ENCODE measurements around the gene OR6C68. TPM values are rescaled to one million over a fixed set of nuclear protein-coding genes. Genes with fewer than 3 reads are reported as not detected.

The OR6C68 gene
- total and polyA plus RNA-seq, 2 of the 4 experiments (the other 2 are of a cell fraction) = not detected

GRCh38 chr12:55446326-55446725 lies 45.9 kb upstream of the OR6C68 start:
- Histone ChIP-seq H3K27ac (ENCODE audit: insufficient read depth, low read length) (no peak overlapping the region), H3K9ac (ENCODE audit: low read depth, low read length) (no peak overlapping the region), H3K9me1 (ENCODE audit: insufficient read depth, low read length) (no peaks in the 10 kb centered on the region), H4K91ac (ENCODE audit: insufficient read depth, low read depth, low read length) (no peak overlapping the region), H2BK15ac (ENCODE audit: low read depth, low read length) (no peak overlapping the region), H3K14ac (replicated peaks; ENCODE audit: low read depth, low read length) (no peak overlapping the region), H2BK20ac (ENCODE audit: low read depth, low read length) (no peak overlapping the region), H3K36me3 (ENCODE audit: control insufficient read depth, insufficient read depth, low read length) (no peaks in the 10 kb centered on the region), H2AK9ac (replicated peaks; ENCODE audit: low read depth, low read length, poor library complexity) (no peak overlapping the region), H2BK5ac (ENCODE audit: low read depth, low read length, poor library complexity, severe bottlenecking) (no peak overlapping the region), H3K27me3 (ENCODE audit: control insufficient read depth, insufficient read depth, low read length) (no peaks in the 10 kb centered on the region), H2AFZ (replicated peaks; ENCODE audit: low read length, poor library complexity) (no peak overlapping the region), H3K4ac (ENCODE audit: low read depth, low read length) (no peak overlapping the region), H2AK5ac (ENCODE audit: low read depth, low read length) (no peak overlapping the region), H3K4me2 (ENCODE audit: low read depth, low read length) (no peak overlapping the region), H3K4me1 (ENCODE audit: control insufficient read depth, insufficient read depth, low read length) (no peaks in the 10 kb centered on the region), H3K56ac (ENCODE audit: extremely low read depth, insufficient read depth, low read length) (no peak overlapping the region), H4K5ac (ENCODE audit: low read depth, low read length) (no peak overlapping the region), H3K4me3 (ENCODE audit: insufficient read depth, low read depth, low read length) (no peak overlapping the region), H4K20me1 (ENCODE audit: insufficient read depth, low read length) (no peaks in the 10 kb centered on the region), H3K23ac (ENCODE audit: low read depth, low read length) (no peak overlapping the region), H3K79me1 (ENCODE audit: low read depth in 1 of 2, low read length in 2 of 2) (no peaks in the 10 kb centered on the region), H4K8ac (ENCODE audit: low read depth in 2 of 2, low read length in 2 of 2) (no peak overlapping the region), H2BK120ac (ENCODE audit: low read depth, low read length) (no peak overlapping the region), H3K9me3 (ENCODE audit: control insufficient read depth, insufficient read depth, low read length) (no peaks in the 10 kb centered on the region), H3K18ac (ENCODE audit: low read depth, low read length) (no peak overlapping the region)
- intact Hi-C loops (cut with micrococcal nuclease) (no loop called here), in situ Hi-C loops (cut with MboI; ENCODE audit: low sequenced_read_pairs) (no loop called here), dilution Hi-C loops (cut with HindIII; ENCODE audit: low sequenced_read_pairs, unreplicated experiment) (no loop called here)
- DNase-seq (no peak), ATAC-seq (ENCODE audit: low read depth) (no peak)
- no TSS peak for BruUV-seq (replicated peaks)
- WGBS, 2 experiments (ENCODE audit: extremely low coverage in 2 of 2, insufficient read length in 1 of 2) = 40% methylated on average over 1 of the region's 5 CpGs; no CpG with 5 or more reads in 1 of the 2 experiments
- CTCF ChIA-PET = no interaction called here
- no peak for TF ChIP-seq CTCF (conservative IDR thresholded peaks at IDR 0.05; ENCODE audit: low read depth, low read length)
- no peak for TF ChIP-seq ELK1 (IDR thresholded peaks at IDR 0.05; ENCODE audit: borderline replicate concordance, low read depth, low read length)
- TF ChIP-seq CEBPB (IDR thresholded peaks at IDR 0.05; ENCODE audit: low read depth, low read length) = no peak
- no peak for TF ChIP-seq MXI1 (IDR thresholded peaks at IDR 0.05; ENCODE audit: borderline replicate concordance, low read depth, low read length)
- no peak for TF ChIP-seq USF2 (IDR thresholded peaks at IDR 0.05; ENCODE audit: low read depth, low read length)
- TF ChIP-seq RFX5 (IDR thresholded peaks at IDR 0.05; ENCODE audit: low read depth, low read length) = no peak
- TF ChIP-seq BHLHE40 (IDR thresholded peaks at IDR 0.05; ENCODE audit: low read depth, low read length) = no peak
- no peak for TF ChIP-seq RAD21 (IDR thresholded peaks at IDR 0.05; ENCODE audit: low read length)
- TF ChIP-seq FOS (IDR thresholded peaks at IDR 0.05; ENCODE audit: low read depth, low read length) = no peak
- no peak for TF ChIP-seq RCOR1 (IDR thresholded peaks at IDR 0.05; ENCODE audit: insufficient replicate concordance, low read length)
- no peak for TF ChIP-seq MAFK (IDR thresholded peaks at IDR 0.05; ENCODE audit: low read depth, low read length)
- no peak for TF ChIP-seq MAZ (IDR thresholded peaks at IDR 0.05; ENCODE audit: borderline replicate concordance, low read depth, low read length)
- TF ChIP-seq SMC3 (IDR thresholded peaks at IDR 0.05; ENCODE audit: low read depth, low read length) = no peak
- TF ChIP-seq NFE2L2 (IDR thresholded peaks at IDR 0.05; ENCODE audit: low read depth, low read length) = no peak
- no peak for TF ChIP-seq CHD1 (IDR thresholded peaks at IDR 0.05; ENCODE audit: low read depth, low read length)
- POLR2A ChIA-PET (ENCODE audit: unreplicated experiment) = no interaction called here
